HG03432 (cell line): ENCODE data around the gene NBEAL1.
"Not testable (repeated sequence)": the region's sequence is repeated elsewhere in the genome, so short reads cannot be mapped to it uniquely, and the experiment has no call there.

Experiments used
- ATAC-seq: cut with Tn5 transposase; IDR thresholded peaks from one replicate; pipeline ENCODE4 v1.9.1; 2021; ENCODE audit warnings: mild to moderate bottlenecking, moderate library complexity; ENCODE audit not compliant: unreplicated experiment

Gene NBEAL1

GRCh38 chr2:203038586-203038985 lies 23.9 kb downstream of the NBEAL1 start:
- ATAC-seq = no peak

DNA sequence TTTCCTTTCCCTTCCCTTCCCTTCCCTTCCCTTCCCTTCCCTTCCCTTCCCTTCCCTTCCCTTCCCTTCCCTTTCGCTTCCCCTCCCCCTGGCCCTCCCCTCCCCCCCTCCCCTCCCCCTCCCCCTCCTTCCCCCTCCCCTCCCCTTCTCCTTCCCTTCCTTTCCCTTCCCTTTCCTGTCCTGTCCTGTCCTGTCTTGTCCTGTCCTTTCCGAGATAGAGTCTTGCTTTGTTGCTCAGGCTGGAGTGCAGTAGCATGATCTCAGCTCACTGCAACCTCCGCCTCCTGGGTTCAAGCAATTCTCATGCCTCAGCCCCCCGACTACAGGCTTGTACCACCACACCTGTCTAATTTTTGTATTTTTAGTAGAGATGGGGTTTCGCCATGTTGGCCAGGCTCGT lies 24.5 kb downstream of the NBEAL1 start:
- not testable (repeated sequence) for ATAC-seq

DNA sequence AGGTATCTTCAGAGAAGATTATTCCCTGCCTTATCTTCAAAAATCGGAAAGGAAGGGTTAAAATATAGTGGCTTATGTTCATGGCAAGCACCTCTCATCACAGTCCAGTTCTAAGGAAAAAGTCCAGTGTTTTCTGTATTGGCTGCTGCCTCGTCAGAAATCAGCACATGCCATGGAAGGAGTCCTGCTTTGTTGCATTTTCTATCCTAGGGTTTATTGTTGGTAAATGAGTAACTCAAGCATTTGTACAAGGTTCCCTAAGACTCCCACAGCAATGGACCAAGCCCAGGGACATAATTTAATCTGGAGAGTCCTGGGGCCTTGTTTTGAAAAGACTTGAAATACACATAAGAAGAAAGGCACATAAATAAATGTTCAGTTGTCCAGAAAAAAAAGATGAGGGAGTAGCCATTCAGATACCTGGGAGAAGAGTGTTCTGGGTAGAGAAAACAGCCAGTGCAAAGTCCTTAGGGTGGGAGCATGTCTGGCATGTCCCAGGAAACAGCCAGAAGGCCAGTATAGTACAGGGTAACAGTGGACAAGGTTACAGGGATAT lies 26.4 kb downstream of the NBEAL1 start:
- no peak for ATAC-seq

DNA sequence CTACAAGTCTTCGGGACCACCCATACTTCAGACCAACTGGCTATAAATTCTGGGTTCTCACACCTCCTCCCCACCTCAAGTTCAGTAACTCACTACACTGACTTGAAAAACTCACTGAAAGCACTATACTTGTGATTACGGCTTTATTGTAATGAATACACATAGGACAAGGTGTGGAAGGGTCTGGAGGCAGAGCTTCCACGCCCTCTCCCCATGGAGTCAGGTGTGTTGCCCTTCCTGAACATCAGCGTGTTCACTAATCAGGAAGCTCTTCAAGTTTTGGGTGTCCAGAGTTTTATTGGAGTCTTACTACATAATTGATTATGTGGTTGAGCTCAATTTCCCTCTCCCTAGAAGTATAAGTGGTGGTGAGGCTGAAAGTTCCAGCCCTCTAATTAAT lies 27.5 kb downstream of the NBEAL1 start:
- ATAC-seq = no peak

DNA sequence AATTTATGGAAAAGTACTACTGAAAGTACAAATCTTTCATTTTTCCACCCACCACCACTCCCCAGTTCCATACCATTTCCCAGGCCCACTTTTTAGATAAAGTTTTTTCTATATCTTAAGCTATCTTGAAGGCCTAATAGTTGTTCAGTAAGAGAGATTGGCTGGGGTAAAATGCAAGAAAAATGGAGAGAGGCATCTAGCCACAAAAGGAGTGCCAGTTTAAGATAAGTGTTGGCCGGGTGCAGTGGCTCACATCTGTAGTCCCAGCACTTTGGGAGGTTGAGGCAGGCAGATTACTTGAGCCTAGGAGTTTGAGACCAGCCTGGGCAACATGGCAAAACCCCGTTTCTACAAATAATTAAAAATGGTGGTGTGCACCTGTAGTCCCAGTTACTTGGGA lies 28.6 kb downstream of the NBEAL1 start:
- no peak for ATAC-seq

- no peak for ATAC-seq
Observed at GRCh38 chr2:203045867-203046266, 31.2 kb downstream of the NBEAL1 start.

DNA sequence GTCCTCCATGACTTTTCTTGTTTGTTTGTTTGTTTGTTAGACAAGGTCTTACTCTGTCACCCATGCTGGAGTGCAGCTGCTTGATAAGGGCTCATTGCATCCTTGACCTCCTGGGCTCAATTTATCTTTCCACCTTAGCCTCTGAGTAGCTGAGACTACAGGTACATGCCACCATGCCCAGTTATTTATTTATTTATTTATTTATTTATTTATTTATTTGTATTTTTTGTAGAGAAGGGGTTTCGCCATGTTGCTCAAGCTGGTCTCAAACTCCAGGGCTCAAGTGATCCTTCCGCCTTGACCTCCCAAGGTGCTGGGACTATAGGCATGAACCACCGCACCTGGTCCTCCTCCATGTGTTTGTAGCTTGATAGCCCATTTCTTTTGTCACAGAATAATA lies 37.9 kb downstream of the NBEAL1 start:
- ATAC-seq = no peak

- ATAC-seq = no peak
Observed at GRCh38 chr2:203059567-203060240, 45.0 kb downstream of the NBEAL1 start.

GRCh38 chr2:203061346-203061745 lies 46.7 kb downstream of the NBEAL1 start:
- ATAC-seq = no peak

DNA sequence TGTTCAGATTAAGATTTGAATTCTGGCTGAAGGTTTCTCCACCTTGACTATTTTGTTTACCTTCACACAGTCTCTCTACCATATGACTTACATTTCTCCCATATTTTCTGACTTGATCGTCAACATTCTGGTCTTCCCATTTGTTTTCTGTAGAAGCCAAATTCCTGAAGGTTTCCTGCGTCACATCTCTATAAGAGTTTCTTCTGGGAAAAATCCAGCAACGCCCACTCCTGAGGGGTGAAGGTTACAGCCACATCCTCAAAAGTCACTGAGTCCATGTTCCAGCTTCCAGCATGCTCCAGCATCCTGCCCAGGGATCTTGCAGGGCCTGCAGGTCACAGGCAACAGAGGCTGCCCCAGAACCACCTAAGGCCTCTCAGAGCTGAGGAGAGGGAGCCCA lies 47.5 kb downstream of the NBEAL1 start:
- no peak for ATAC-seq

DNA sequence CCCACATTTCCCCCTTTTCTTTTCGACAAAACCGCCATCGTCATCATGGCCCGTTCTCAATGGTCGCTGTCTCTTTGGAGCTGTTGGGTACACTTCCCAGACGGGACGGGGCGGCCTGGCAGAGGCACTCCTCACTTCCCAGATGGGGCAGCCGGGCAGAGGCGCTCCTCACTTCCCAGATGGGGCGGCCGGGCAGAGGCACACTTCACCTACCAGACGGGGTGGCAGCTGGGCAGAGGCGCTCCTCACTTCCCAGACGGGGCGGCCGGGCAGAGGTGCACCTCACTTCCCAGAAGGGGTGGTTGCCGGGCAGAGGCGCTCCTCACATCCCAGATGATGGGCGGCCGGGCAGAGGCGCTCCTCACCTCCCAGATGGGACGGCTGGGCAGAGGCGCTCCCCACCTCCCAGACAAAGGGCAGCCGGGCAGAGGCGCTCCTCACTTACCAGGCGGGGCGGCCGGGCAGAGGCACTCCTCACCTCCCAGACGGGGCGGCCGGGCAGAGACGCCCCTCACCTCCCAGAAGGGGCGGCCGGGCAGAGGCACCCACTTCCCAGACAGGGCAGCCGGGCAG lies 51.9 kb downstream of the NBEAL1 start:
- not testable (repeated sequence) for ATAC-seq

GRCh38 chr2:203070701-203071100 lies 56.0 kb downstream of the NBEAL1 start:
- ATAC-seq = no peak

DNA sequence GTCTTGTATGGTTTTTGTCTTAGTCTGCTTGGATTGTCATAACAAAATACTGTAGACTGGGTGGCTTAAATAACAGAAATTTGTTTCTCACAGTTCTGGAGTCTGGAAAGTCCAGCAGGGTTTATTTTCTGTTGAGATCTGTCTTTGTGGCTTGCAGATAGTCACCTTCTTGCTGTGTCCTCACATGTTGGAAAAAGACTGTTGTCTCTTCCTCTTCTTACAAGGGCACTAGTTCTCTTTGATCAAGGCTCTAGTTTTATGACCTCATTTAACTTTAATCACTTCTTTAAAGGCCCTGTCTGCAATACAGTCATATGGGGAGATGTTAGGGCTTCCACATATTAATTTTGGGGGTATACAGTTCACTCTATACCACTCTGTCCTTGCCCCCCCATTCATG lies 56.5 kb downstream of the NBEAL1 start:
- no peak for ATAC-seq

DNA sequence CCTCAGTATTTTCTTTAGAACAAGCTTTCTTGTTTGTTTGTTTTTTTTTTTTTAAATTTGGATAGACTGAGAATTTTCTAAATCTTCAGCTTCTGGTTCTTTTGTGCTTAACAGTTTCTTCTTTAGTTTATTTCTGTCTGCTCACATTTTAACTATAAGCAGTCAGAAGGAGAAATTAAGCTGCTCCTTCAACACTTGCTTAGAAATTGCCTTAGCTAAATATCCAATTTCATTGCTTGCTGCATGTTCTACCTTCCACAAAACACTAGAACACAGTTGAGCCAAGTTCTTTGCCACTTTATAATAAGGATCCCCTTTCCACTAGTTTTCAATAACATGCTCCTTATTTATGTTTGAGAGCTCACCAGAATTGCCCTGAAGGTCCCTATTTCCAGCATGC lies 57.7 kb downstream of the NBEAL1 start:
- ATAC-seq = no peak

GRCh38 chr2:203077451-203077850 lies 62.8 kb downstream of the NBEAL1 start:
- no peak for ATAC-seq

GRCh38 chr2:203080447-203081045 lies 65.9 kb downstream of the NBEAL1 start:
- ATAC-seq = no peak

GRCh38 chr2:203083328-203083727 lies 68.7 kb downstream of the NBEAL1 start:
- no peak for ATAC-seq

DNA sequence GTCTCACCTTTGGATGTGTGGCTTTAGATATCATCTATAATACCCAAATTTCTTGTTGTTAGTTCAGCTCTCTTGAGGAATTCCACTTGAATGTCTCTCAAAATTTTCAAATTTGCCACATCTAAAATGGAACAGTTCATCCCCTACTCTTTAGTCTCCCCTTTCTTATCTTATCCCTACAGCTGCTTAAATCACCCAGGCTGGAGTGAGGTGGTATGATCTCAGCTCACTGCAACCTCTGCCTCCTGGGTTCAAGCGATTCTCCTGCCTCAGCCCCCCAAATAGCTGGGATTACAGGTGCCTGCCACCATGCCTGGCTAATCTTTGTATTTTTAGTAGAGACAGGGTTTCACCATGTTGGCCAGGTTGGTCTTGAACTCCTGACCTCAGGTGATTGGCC lies 71.7 kb downstream of the NBEAL1 start:
- ATAC-seq = not testable (repeated sequence)

DNA sequence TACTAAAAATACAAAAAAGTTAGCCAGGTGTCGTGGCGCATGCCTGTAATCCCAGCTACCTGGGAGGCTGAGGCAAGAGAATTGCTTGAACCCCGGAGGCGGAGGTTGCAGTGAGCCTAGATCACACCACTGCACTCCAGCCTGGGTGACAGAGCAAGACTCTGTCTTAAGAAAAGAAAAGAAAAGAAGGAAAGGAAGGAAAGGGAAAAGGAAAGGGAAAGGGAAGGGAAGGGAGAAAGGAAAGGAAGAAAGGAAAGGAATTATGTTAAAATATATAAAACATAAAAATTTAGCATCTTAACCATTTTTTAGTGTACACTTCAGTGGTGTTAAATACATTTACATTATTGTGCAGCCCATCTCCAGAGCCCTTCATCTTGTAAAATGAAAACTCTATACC lies 76.0 kb downstream of the NBEAL1 start:
- not testable (repeated sequence) for ATAC-seq

DNA sequence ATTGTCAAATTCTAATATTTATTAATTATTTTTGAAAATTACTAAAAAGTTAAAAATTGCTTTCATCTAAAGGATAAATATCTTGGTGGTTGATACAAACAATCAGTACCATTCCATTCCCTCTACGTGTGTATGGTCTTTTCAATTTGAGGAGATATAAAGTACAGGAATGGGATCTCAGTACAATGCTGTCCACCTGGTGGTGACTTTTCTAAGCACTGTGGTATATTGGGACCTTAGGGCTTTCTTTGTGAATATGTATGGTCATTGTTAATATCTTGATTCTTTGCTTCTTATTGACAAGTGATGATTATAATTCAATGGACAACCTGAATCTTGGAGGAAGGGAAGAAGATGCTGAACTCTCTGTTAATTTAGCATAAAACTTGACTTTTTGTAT lies 83.1 kb downstream of the NBEAL1 start:
- no peak for ATAC-seq

- not testable (repeated sequence) for ATAC-seq
Observed at GRCh38 chr2:203102357-203102756, 87.7 kb downstream of the NBEAL1 start.

DNA sequence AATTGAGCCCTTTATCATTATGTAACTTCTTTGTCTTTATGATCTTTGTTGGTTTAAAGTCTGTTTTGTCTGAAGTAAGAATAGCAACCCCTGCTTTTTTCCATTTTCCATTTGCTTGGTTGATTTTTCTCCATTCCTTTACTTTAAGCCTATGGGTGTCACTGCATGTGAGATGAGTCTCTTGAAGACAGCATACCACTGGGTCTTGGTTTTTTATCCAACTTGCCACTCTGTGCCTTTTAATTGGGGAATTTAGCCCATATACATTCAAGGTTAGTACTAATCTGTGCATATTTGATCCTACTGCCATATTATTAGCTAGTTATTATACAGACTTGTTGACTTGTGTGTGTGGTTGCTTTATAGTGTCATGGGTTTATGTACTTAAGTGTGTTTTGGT lies 89.6 kb downstream of the NBEAL1 start:
- no peak for ATAC-seq
